CD14-positive monocyte (primary cell): ENCODE measurements around the gene OR52H1. TPM values are rescaled to one million over a fixed set of nuclear protein-coding genes. Genes with fewer than 3 reads are reported as not detected.
A peak's percentile ranks its signal among the peaks of the same experiment; 100 is the strongest.

ENCODE experiments used
- DNase-seq, 3 donors: peaks; one replicate each; pipeline ENCODE4 v3.0.0-alpha.2; 2011 to 2022
- H2AFZ ChIP-seq: 2 replicates; pipeline ENCODE4 v1.6.0; 2012; ENCODE audit warnings: mild to moderate bottlenecking, low read depth, low read length, inconsistent platforms; ENCODE audit not compliant: insufficient read depth, poor library complexity, severe bottlenecking
- H3K27ac ChIP-seq, 2 donors: 1 replicate in 1 of 2; 2 replicates in 1 of 2; pipeline ENCODE4 v1.5.1; 2012 to 2013; ENCODE audit warnings: low read length in 2 of 2, control low read depth in 1 of 2, inconsistent platforms in 1 of 2, low read depth in 1 of 2, mild to moderate bottlenecking in 1 of 2
- H3K27me3 ChIP-seq, 2 donors: one replicate each; pipeline versions ENCODE4 v1.6.0 to v1.6.1; 2011 to 2013; ENCODE audit warnings: low read length in 2 of 2; ENCODE audit not compliant: control insufficient read depth in 2 of 2, insufficient read depth in 2 of 2
- H3K36me3 ChIP-seq, 2 donors: replicated peaks in 1 of 2; 1 replicate in 1 of 2; 2 replicates in 1 of 2; pipeline versions ENCODE4 v1.5.1 to v1.6.1; 2012 to 2013; ENCODE audit warnings: low read length in 2 of 2, control low read depth in 1 of 2, inconsistent platforms in 1 of 2, mild to moderate bottlenecking in 1 of 2; ENCODE audit not compliant: insufficient read depth in 2 of 2, control insufficient read depth in 1 of 2
- H3K4me1 ChIP-seq, 2 donors: 1 replicate in 1 of 2; 2 replicates in 1 of 2; pipeline versions ENCODE4 v1.5.1 to v1.6.1; 2012 to 2013; ENCODE audit warnings: low read length in 2 of 2, control low read depth in 1 of 2, inconsistent platforms in 1 of 2, mild to moderate bottlenecking in 1 of 2, moderate library complexity in 1 of 2; ENCODE audit not compliant: insufficient read depth in 2 of 2, control insufficient read depth in 1 of 2
- H3K4me2 ChIP-seq: replicated peaks from 2 replicates; pipeline ENCODE3; 2012; ENCODE audit warnings: low read length, moderate library complexity, mild to moderate bottlenecking; ENCODE audit not compliant: poor library complexity, severe bottlenecking; ENCODE audit errors: extremely low read depth
- H3K4me3 ChIP-seq, 3 experiments: fragments of 200-600 bp in 1 of 3; sonication (generic) in 1 of 3; replicated peaks in 1 of 3; 1 replicate in 2 of 3; 2 replicates in 1 of 3; pipeline ENCODE4 v1.5.1; 2011 to 2013; ENCODE audit warnings: low read length in 3 of 3, mild to moderate bottlenecking in 3 of 3, control low read depth in 2 of 3, low read depth in 2 of 3, inconsistent platforms in 1 of 3, moderate library complexity in 1 of 3
- H3K79me2 ChIP-seq: 2 replicates; pipeline ENCODE4 v1.6.0; 2012; ENCODE audit warnings: mild to moderate bottlenecking, control low read depth, inconsistent platforms, low read length, moderate library complexity; ENCODE audit not compliant: insufficient read depth
- H3K9ac ChIP-seq: 2 replicates; pipeline ENCODE4 v1.6.0; 2017; ENCODE audit warnings: low read length, mild to moderate bottlenecking; ENCODE audit not compliant: insufficient read depth, poor library complexity, severe bottlenecking
- H3K9me3 ChIP-seq, 2 donors: replicated peaks in 1 of 2; 1 replicate in 1 of 2; 2 replicates in 1 of 2; pipeline versions ENCODE4 v1.5.1 to v1.6.1; 2012 to 2013; ENCODE audit warnings: low read length in 2 of 2, control low read depth in 1 of 2; ENCODE audit not compliant: control insufficient read depth in 1 of 2, insufficient read depth in 1 of 2
- H4K20me1 ChIP-seq: 2 replicates; pipeline ENCODE4 v1.6.0; 2012; ENCODE audit warnings: mild to moderate bottlenecking, low read length, control low read depth, moderate library complexity; ENCODE audit not compliant: insufficient read depth
- H3K27ac Mint-ChIP-seq, 7 donors: one replicate each; pipeline ENCODE4 v1.8.0; 2020; ENCODE audit warnings: mild to moderate bottlenecking in 7 of 7, mixed read lengths in 7 of 7, moderate library complexity in 6 of 7, inconsistent platforms in 2 of 7
- H3K27me3 Mint-ChIP-seq, 3 donors: one replicate each; pipeline ENCODE4 v1.8.0; 2021 to 2022; ENCODE audit warnings: low read depth in 3 of 3, mild to moderate bottlenecking in 3 of 3, mixed read lengths in 3 of 3, moderate library complexity in 3 of 3, inconsistent platforms in 1 of 3
- H3K36me3 Mint-ChIP-seq, 2 donors: one replicate each; pipeline ENCODE4 v1.8.0; 2020; ENCODE audit warnings: mixed read lengths in 2 of 2, inconsistent platforms in 1 of 2, mild to moderate bottlenecking in 1 of 2
- H3K4me1 Mint-ChIP-seq: one replicate; pipeline ENCODE4 v1.8.0; 2020; ENCODE audit warnings: mild to moderate bottlenecking, mixed read lengths
- H3K4me3 Mint-ChIP-seq, 2 donors: one replicate each; pipeline ENCODE4 v1.8.0; 2020; ENCODE audit warnings: mild to moderate bottlenecking in 2 of 2, mixed read lengths in 2 of 2, moderate library complexity in 1 of 2
- H3K9me3 Mint-ChIP-seq, 7 donors: one replicate each; pipeline ENCODE4 v1.8.0; 2020 to 2022; ENCODE audit warnings: mixed read lengths in 7 of 7, mild to moderate bottlenecking in 6 of 7, moderate library complexity in 6 of 7, inconsistent platforms in 2 of 7
- WGBS: methylation state at CpG from one replicate; pipeline ENCODE4 v1.1.5; 2013; ENCODE audit warnings: missing lambda C conversion rate; ENCODE audit not compliant: insufficient coverage; 5-methylcytosine and 5-hydroxymethylcytosine counted together
- intact Hi-C, 2 donors: fragments of 100-400 bp; cut with micrococcal nuclease; formaldehyde crosslinking; loops; one replicate each; pipeline versions ENCODE4 v1.15.0 to v1.15.1; 2023
- polyA plus RNA-seq, 3 donors: library from polyadenylated mRNA; depleted of rRNA in 1 of 3; unstranded in 2 of 3; stranded (reverse) in 1 of 3; fragments of 300-500 nt in 2 of 3; fragments of >200 nt in 1 of 3; fragmentation: Illumina TruSeq in 2 of 3; gene quantifications; 1 replicate in 2 of 3; 2 replicates in 1 of 3; pipeline ENCODE4 v1.2.3, GENCODE V29; 2012 to 2021
- TF ChIP-seq, protein P1 (sequence below): fragments of 200-600 bp; IDR thresholded peaks from one replicate; pipeline ENCODE4 v1.8.0; 2022; ENCODE audit warnings: antibody characterized with exemption, mild to moderate bottlenecking

OR52H1 gene
- polyA plus RNA-seq, 3 donors = not detected

DNA sequence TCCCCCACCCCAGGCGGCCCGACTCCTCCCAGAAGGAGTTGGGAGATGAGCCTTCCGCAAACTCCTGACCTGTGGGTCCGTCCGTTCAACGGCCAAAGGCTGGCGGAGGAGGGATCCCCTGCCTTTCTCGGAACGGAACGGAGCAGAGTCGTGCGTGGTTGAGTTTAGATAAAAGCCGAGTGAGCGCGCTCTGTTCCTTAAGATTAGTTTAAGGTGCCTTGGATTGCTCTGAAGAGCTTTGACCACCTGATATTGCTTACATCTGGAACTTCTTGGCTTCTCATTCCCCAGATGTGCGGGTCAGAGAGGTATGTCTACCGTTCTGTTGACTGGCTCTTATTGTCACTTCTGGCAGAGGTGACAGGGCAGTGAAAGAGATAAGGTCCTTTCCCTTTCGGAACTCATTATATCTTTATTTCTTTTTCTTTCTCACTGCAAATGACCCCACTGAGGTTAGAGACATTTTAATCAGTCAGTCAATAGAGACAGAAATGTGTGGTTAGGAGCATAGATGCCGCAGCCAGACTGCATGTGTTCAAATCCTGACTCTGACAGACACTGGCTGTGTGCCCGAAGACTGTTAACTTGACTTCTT lies 48.4 kb upstream of the OR52H1 start, which contains the start of gene TRIM6:
Gene TRIM6 (plus strand): TSS at position 31 of the 595 bp plus-strand sequence. CDS start 261 bp downstream, at position 292.
- Histone ChIP-seq H3K9me3 (no peaks in the 10 kb centered on the region), H3K36me3 (no peaks in the 10 kb centered on the region), H4K20me1 (no peaks in the 10 kb centered on the region), H3K4me2 (peak within 1 kb of the TSS; percentile 69), H2AFZ (peak within 1 kb of the TSS; percentile 49), H3K27me3 (no peaks in the 10 kb centered on the region), H3K79me2 (no peaks in the 10 kb centered on the region), H3K27ac (no peak within 1 kb of the TSS), H3K4me1 (peaks cover 0 to 7% of the 10 kb centered on the region in 2 donors), H3K4me3 (peak within 1 kb of the TSS; percentile 19 to 66 (median 57)), H3K9ac (no peak within 1 kb of the TSS)
- H3K4me3 Mint-ChIP-seq = peak within 1 kb of the TSS; percentile 83 to 96
- peaks cover 0 to 3% (median 0%) of the 10 kb centered on the region in 7 donors for H3K9me3 Mint-ChIP-seq
- H3K36me3 Mint-ChIP-seq = no peaks in the 10 kb centered on the region
- intact Hi-C loops = no loop called here
- H3K27ac Mint-ChIP-seq = peak within 1 kb of the TSS in 6 of 7 donors; percentile 50 to 80 (median 69)
- WGBS = 7% methylated on average over 13 of the region's 20 CpGs
- TF ChIP-seq, protein P1, sequence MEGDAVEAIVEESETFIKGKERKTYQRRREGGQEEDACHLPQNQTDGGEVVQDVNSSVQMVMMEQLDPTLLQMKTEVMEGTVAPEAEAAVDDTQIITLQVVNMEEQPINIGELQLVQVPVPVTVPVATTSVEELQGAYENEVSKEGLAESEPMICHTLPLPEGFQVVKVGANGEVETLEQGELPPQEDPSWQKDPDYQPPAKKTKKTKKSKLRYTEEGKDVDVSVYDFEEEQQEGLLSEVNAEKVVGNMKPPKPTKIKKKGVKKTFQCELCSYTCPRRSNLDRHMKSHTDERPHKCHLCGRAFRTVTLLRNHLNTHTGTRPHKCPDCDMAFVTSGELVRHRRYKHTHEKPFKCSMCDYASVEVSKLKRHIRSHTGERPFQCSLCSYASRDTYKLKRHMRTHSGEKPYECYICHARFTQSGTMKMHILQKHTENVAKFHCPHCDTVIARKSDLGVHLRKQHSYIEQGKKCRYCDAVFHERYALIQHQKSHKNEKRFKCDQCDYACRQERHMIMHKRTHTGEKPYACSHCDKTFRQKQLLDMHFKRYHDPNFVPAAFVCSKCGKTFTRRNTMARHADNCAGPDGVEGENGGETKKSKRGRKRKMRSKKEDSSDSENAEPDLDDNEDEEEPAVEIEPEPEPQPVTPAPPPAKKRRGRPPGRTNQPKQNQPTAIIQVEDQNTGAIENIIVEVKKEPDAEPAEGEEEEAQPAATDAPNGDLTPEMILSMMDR = no peak
- peaks cover 19% of the 10 kb centered on the region for H3K4me1 Mint-ChIP-seq
- peak; percentile 10 to 35 (median 32) for DNase-seq
- peaks cover 0 to 2% (median 0%) of the 10 kb centered on the region in 3 donors for H3K27me3 Mint-ChIP-seq

DNA sequence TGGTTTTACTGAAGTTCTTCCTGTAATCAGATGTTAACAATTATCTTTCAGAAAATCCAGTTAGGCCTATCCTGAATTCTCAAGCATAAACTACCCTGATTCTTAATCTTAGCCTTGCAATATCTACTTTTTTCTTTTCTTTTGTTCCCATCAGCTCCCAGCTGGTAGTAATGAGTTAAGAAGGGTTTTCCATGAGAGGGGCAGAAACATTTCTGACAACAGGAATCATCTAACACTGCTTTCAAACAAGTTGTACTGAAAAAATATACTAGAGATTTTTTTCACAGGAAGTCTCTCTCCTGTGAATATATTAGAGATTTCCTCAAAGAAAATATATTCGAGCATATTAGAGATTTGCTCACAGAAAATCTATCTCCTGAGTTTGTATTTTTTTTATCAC lies 44.8 kb upstream of the OR52H1 start:
- H3K27ac ChIP-seq = no peak overlapping the region
- intact Hi-C loops = no loop called here
- Mint-ChIP-seq H3K27ac (no peak overlapping the region), H3K9me3 (peaks cover 0 to 9% (median 2%) of the 10 kb centered on the region in 7 donors), H3K4me1 (peaks cover 17% of the 10 kb centered on the region), H3K27me3 (peaks cover 0 to 2% (median 0%) of the 10 kb centered on the region in 3 donors), H3K36me3 (no peaks in the 10 kb centered on the region), H3K4me3 (no peak overlapping the region)
- H3K9ac ChIP-seq = no peak overlapping the region
- no peaks in the 10 kb centered on the region for H3K9me3 ChIP-seq
- peaks cover 0 to 7% of the 10 kb centered on the region in 2 donors for H3K4me1 ChIP-seq
- no peak for DNase-seq
- no peak overlapping the region for H2AFZ ChIP-seq
- H3K4me2 ChIP-seq = no peak overlapping the region
- no peaks in the 10 kb centered on the region for H3K36me3 ChIP-seq
- no peaks in the 10 kb centered on the region for H3K79me2 ChIP-seq
- H4K20me1 ChIP-seq = no peaks in the 10 kb centered on the region
- TF ChIP-seq, protein P1 = no peak
- no peaks in the 10 kb centered on the region for H3K27me3 ChIP-seq
- no peak overlapping the region for H3K4me3 ChIP-seq
- no CpG with 5 or more reads among the region's 1 CpG for WGBS
